Body of pancreas (tissue), 4 donors: ENCODE data around the gene INAFM1. TPM values are rescaled to one million over a fixed set of nuclear protein-coding genes. Genes with fewer than 3 reads are reported as not detected.

ENCODE experiments used
- ATAC-seq: fragments of 150-250 bp; one replicate; pipeline ENCODE4 v1.9.1; 2016
- DNase-seq, 4 donors: peaks; one replicate each; pipeline ENCODE4 v3.0.0-alpha.2; 2019
- H3K27ac ChIP-seq, 4 donors: fragments of 200-600 bp; sonication (generic); 1 replicate in 3 of 4; 2 replicates in 1 of 4; pipeline versions ENCODE4 v1.5.1 to v1.6.1; 2016 to 2019; ENCODE audit warnings: mild to moderate bottlenecking in 1 of 4, mixed read lengths in 1 of 4, moderate library complexity in 1 of 4
- H3K27me3 ChIP-seq, 2 donors: fragments of 200-600 bp; sonication (generic); one replicate each; pipeline ENCODE4 v1.6.0; 2016; ENCODE audit warnings: mild to moderate bottlenecking in 1 of 2
- H3K36me3 ChIP-seq, 2 donors: fragments of 200-600 bp; sonication (generic); replicated peaks in 1 of 2; 2 replicates each; pipeline ENCODE4 v1.5.1; 2016; ENCODE audit warnings: low read depth in 2 of 2; ENCODE audit not compliant: insufficient read depth in 1 of 2
- H3K4me1 ChIP-seq: fragments of 200-600 bp; sonication (generic); one replicate; pipeline ENCODE4 v1.6.0; 2016
- H3K4me3 ChIP-seq, 2 donors: fragments of 200-600 bp; sonication (generic); 1 replicate in 1 of 2; 2 replicates in 1 of 2; pipeline ENCODE4 v1.5.1; 2016 to 2019
- H3K9me3 ChIP-seq, 3 donors: fragments of 200-600 bp; sonication (generic); 1 replicate in 2 of 3; 2 replicates in 1 of 3; pipeline ENCODE4 v1.5.1; 2016
- POLR2A ChIP-seq, 3 donors: fragments of 450-650 bp; IDR thresholded peaks; one replicate each; pipeline ENCODE4 v1.6.1; 2016; ENCODE audit warnings: antibody characterized with exemption in 3 of 3, mild to moderate bottlenecking in 2 of 3
- WGBS, 2 donors: methylation state at CpG; one replicate each; pipeline ENCODE4 v1.1.5; 2017; 5-methylcytosine and 5-hydroxymethylcytosine counted together
- intact Hi-C: fragments of 100-400 bp; cut with DNase I; formaldehyde crosslinking; loops from one replicate; pipeline ENCODE4 v1.15.1; 2023
- total RNA-seq, 2 donors: library from RNA; depleted of rRNA; stranded (reverse); fragments of >200 nt; gene quantifications; one replicate each; pipeline ENCODE4 v1.1.0, GENCODE V29; 2016
- TF ChIP-seq, protein P1 (sequence below), 7 experiments: fragments of 450-650 bp in 4 of 7; fragments of 200-600 bp in 3 of 7; sonication (generic) in 3 of 7; IDR thresholded peaks; one replicate each; pipeline ENCODE4 v1.5.1; 2016 to 2019; ENCODE audit warnings: antibody characterized with exemption in 7 of 7

The INAFM1 gene
- total RNA-seq, 2 donors from 2014 or later: 9.1 to 10.2 TPM

DNA sequence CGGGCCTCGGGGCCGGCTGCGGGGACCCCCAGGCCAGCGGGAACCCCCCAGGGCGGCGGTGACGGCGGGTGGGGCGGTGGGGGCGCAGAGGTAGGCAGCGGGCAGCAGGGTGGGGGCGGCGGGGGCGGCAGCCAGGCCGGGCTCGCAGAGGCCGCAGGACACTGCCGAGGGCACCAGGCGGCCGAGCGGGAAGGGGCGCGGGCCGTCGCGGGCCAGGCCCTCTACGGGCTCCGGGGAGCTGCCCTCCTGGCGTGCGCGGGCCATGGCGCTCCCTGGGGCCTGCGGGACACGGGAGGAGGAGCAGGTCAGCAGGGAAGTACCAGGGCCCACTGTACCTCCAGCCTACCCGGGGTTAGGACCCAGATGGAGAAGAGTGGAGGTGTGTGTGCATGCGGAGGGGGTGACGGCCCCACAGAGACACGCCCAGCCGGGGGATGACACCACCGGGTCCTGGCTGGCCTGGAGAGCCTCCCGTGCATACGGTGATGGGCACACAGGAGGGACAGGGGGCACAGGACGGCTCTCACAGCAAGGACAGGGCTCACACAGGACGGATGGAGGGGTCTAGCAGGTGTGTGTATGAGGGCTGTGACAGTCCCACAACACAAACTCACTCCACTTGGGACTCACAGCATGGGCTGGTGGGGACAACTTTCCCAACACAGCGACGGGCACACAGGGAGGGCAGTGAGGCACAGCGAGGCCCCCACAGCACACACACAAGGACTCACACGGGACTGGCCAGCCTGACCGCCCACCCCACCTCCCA, 46.3 kb upstream of the INAFM1 start:
- Histone ChIP-seq H3K27ac (peak overlapping the region; percentile 90 to 99 (median 96)), H3K27me3 (no peaks in the 10 kb centered on the region), H3K4me3 (no peak overlapping the region), H3K4me1 (peaks cover 61% of the 10 kb centered on the region), H3K9me3 (no peaks in the 10 kb centered on the region), H3K36me3 (no peaks in the 10 kb centered on the region)
- TF ChIP-seq, protein P1, sequence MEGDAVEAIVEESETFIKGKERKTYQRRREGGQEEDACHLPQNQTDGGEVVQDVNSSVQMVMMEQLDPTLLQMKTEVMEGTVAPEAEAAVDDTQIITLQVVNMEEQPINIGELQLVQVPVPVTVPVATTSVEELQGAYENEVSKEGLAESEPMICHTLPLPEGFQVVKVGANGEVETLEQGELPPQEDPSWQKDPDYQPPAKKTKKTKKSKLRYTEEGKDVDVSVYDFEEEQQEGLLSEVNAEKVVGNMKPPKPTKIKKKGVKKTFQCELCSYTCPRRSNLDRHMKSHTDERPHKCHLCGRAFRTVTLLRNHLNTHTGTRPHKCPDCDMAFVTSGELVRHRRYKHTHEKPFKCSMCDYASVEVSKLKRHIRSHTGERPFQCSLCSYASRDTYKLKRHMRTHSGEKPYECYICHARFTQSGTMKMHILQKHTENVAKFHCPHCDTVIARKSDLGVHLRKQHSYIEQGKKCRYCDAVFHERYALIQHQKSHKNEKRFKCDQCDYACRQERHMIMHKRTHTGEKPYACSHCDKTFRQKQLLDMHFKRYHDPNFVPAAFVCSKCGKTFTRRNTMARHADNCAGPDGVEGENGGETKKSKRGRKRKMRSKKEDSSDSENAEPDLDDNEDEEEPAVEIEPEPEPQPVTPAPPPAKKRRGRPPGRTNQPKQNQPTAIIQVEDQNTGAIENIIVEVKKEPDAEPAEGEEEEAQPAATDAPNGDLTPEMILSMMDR (IDR thresholded peaks at IDR 0.05): no peak
- TF ChIP-seq POLR2A (IDR thresholded peaks at IDR 0.05): no peak
- WGBS, 2 donors: 0 to 17% methylated on average over 2 to 28 of the region's 50 CpGs
- no peak for ATAC-seq
- intact Hi-C loops: no loop called here
- peak; percentile 49 to 62 (median 55) for DNase-seq

DNA sequence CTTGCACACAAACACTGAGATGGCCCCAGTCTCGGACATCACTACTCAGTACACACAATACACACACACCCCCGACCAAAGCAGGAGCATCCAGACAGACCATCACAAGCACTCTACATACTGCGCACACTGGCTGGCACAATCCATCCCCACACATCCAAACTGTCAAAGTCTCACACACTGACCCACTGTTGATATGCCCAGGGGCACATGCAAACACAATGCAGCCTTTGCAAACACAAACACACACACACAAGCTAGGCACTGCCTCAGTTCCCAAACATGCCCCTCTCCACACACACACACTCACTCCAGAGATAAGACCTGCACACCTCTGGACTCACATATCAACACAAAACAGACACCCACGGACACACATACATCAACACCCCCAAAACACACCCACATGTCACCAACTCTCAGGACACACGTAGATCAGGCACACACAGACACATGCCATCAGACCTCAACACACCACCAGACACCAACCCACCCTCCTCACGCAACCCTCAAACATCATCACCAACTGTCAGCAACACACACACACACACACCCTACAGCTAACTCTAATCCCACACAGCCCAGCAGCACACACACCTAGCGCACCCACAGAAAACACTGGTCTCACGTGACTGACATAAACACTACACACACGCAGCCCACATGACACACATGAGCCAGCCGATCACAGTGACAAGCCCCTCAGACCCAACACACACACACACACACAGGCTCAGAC, 45.6 kb upstream of the INAFM1 start:
- DNase-seq (no peak), ATAC-seq (no peak)
- H3K9me3 ChIP-seq: no peaks in the 10 kb centered on the region
- TF ChIP-seq POLR2A (IDR thresholded peaks at IDR 0.05): no peak
- TF ChIP-seq, protein P1 (IDR thresholded peaks at IDR 0.05): no peak
- no peaks in the 10 kb centered on the region for H3K36me3 ChIP-seq
- peaks cover 61% of the 10 kb centered on the region for H3K4me1 ChIP-seq
- H3K4me3 ChIP-seq: no peak overlapping the region
- intact Hi-C loops: no loop called here
- WGBS, 2 donors: 37 to 41% methylated on average over 7 to 10 of the region's 10 CpGs
- no peaks in the 10 kb centered on the region for H3K27me3 ChIP-seq
- H3K27ac ChIP-seq: peak overlapping the region; percentile 90 to 99 (median 96)

DNA sequence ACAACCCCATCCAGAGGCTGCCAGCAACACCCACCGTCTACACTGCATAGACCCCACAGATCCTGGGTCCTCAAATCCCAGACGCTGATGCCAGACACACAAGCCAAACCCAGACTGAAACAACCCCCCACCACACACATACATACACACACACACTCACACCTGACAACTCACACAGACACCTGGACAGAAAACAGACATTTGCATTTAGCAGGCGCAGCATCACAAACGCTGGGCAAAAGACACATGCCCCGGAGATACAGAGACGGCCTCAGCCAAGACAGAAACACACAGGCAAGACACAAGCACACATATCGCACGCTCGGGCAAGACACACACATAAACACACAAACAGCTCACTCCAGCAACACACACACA, 45.0 kb upstream of the INAFM1 start:
- intact Hi-C loops: no loop called here
- Histone ChIP-seq H3K9me3 (no peaks in the 10 kb centered on the region), H3K4me1 (peaks cover 61% of the 10 kb centered on the region), H3K4me3 (peak overlapping the region in 1 of 2 donors; percentile 14), H3K27me3 (no peaks in the 10 kb centered on the region), H3K27ac (peak overlapping the region; percentile 75 to 97 (median 93)), H3K36me3 (no peaks in the 10 kb centered on the region)
- ATAC-seq (no peak), DNase-seq (no peak)
- TF ChIP-seq, protein P1 (IDR thresholded peaks at IDR 0.05): no peak
- TF ChIP-seq POLR2A (IDR thresholded peaks at IDR 0.05): no peak
- WGBS, 2 donors: 7 to 10% methylated on average over 6 to 9 of the region's 9 CpGs

DNA sequence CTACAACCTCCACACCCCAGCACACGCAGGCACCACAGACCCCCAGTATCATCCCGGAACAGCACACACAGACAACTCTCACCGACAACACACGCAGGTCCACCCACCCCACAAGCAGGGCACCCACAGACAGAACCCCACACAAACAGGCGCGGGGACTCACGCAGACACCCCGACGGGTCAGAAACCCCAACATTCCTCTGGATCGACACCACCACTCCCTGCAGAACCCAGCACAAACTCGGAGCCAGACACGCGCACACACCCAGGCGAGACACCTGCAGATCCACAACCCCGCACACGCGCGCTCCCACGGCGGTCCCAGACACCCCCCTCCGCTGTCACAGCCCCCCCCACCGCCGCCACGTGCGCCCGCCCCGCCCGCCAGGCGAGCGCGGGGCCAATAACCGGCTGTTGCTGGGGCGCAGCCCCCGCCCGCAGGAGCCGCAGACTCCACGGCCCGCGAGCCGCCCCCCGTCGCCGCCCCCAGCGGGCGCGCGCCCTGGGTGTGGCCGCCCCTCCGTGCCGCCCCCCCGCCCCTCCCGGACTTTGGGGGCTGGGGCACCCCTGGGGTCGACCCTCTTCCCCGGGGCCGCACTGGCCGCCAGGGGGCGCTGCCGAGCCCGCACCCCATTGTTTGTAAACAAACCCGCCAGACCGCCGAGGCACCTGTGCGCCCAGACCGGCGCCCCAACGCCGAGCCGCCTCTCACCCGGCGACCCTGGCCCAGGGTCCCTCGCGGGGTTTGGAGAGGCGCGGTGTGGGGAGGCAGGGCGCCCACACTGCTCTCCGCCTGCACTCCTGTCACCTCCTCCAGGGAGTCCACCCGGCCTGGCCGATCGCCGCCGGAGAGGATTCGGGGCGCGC, 44.4 kb upstream of the INAFM1 start:
- H3K9me3 ChIP-seq: no peaks in the 10 kb centered on the region
- ATAC-seq (peak; percentile 12), DNase-seq (peak; percentile 63 to 77 (median 74))
- H3K4me3 ChIP-seq: peak overlapping the region; percentile 75 to 98
- peak overlapping the region; percentile 75 to 97 (median 93) for H3K27ac ChIP-seq
- no peaks in the 10 kb centered on the region for H3K27me3 ChIP-seq
- H3K36me3 ChIP-seq: no peaks in the 10 kb centered on the region
- intact Hi-C loops: no loop called here
- TF ChIP-seq, protein P1 (IDR thresholded peaks at IDR 0.05): peak; percentile 53 to 99 (median 77)
- TF ChIP-seq POLR2A (IDR thresholded peaks at IDR 0.05): no peak
- WGBS, 2 donors: 0 to 2% methylated on average over 1 to 47 of the region's 84 CpGs
- H3K4me1 ChIP-seq: peaks cover 61% of the 10 kb centered on the region
